ENCODE data around the gene CD248. TPM values are rescaled to one million over a fixed set of nuclear protein-coding genes. Genes with fewer than 3 reads are reported as not detected.

Gene CD248
- total RNA-seq, 3 donors from 2014 or later: 17.3 to 69.1 (median 24.9) TPM

- DNase-seq (ENCODE audit: low spot score in 2 of 2): no peak
- Histone ChIP-seq H3K9me3 (no peaks in the 10 kb centered on the region), H3K27me3 (peaks cover 3% of the 10 kb centered on the region in 2 donors), H3K27ac (peak overlapping the region; percentile 33 to 95), H3K4me3 (no peak overlapping the region), H3K4me1 (peaks cover 13 to 14% of the 10 kb centered on the region in 2 donors), H3K36me3 (no peaks in the 10 kb centered on the region)
- intact Hi-C loops (cut with DNase I; ENCODE audit: low total_unique reads): no loop called here
- no peak for TF ChIP-seq CTCF (IDR thresholded peaks at IDR 0.05)
- TF ChIP-seq POLR2A (IDR thresholded peaks at IDR 0.05): no peak
- TF ChIP-seq POLR2AphosphoS5 (IDR thresholded peaks at IDR 0.05): no peak
These were observed 1.7 kb upstream of the CD248 start for GRCh38 chr11:66318600-66318970.

- no peak for DNase-seq (ENCODE audit: low spot score in 2 of 2)
- peak in 2 of 3 donors; percentile 34 to 76 for TF ChIP-seq POLR2AphosphoS5 (IDR thresholded peaks at IDR 0.05)
- TF ChIP-seq POLR2A (IDR thresholded peaks at IDR 0.05): no peak
- Histone ChIP-seq H3K27me3 (peaks cover 3% of the 10 kb centered on the region in 2 donors), H3K27ac (peak overlapping the region; percentile 67 to 95), H3K4me3 (peak overlapping the region; percentile 53 to 77 (median 64)), H3K9me3 (no peaks in the 10 kb centered on the region), H3K36me3 (no peaks in the 10 kb centered on the region), H3K4me1 (peaks cover 14 to 16% of the 10 kb centered on the region in 2 donors)
- intact Hi-C loops (cut with DNase I; ENCODE audit: low total_unique reads): no loop called here
These were observed 1.1 kb upstream of the CD248 start for GRCh38 chr11:66317723-66318599.

- peak overlapping the region; percentile 67 to 95 for H3K27ac ChIP-seq
- H3K9me3 ChIP-seq: no peaks in the 10 kb centered on the region
- H3K4me1 ChIP-seq: peaks cover 14 to 16% of the 10 kb centered on the region in 2 donors
- peak overlapping the region; percentile 53 to 77 (median 64) for H3K4me3 ChIP-seq
- no peak for DNase-seq (ENCODE audit: low spot score in 2 of 2)
- TF ChIP-seq CTCF (IDR thresholded peaks at IDR 0.05) (no peak), POLR2AphosphoS5 (IDR thresholded peaks at IDR 0.05) (no peak), POLR2A (IDR thresholded peaks at IDR 0.05) (no peak)
- intact Hi-C loops (cut with DNase I; ENCODE audit: low total_unique reads): no loop called here
- peaks cover 3% of the 10 kb centered on the region in 2 donors for H3K27me3 ChIP-seq
- no peaks in the 10 kb centered on the region for H3K36me3 ChIP-seq
These were observed 478 bp upstream of the CD248 start for GRCh38 chr11:66317322-66317722.

GRCh38 chr11:66315921-66316811 is 678 bp downstream of the CD248 start:
- intact Hi-C loops (cut with DNase I; ENCODE audit: low total_unique reads): no loop called here
- H3K4me1 ChIP-seq: peaks cover 13 to 14% of the 10 kb centered on the region in 2 donors
- H3K9me3 ChIP-seq: no peaks in the 10 kb centered on the region
- no peak for TF ChIP-seq CTCF (IDR thresholded peaks at IDR 0.05)
- no peak for TF ChIP-seq POLR2A (IDR thresholded peaks at IDR 0.05)
- no peak for TF ChIP-seq POLR2AphosphoS5 (IDR thresholded peaks at IDR 0.05)
- peak overlapping the region; percentile 53 to 77 (median 64) for H3K4me3 ChIP-seq
- peaks cover 3% of the 10 kb centered on the region in 2 donors for H3K27me3 ChIP-seq
- no peaks in the 10 kb centered on the region for H3K36me3 ChIP-seq
- DNase-seq (ENCODE audit: low spot score in 2 of 2): no peak
- peak overlapping the region; percentile 67 to 95 for H3K27ac ChIP-seq

- intact Hi-C loops (cut with DNase I; ENCODE audit: low total_unique reads): no loop called here
- H3K27ac ChIP-seq: peak overlapping the region; percentile 30 to 95
- no peaks in the 10 kb centered on the region for H3K9me3 ChIP-seq
- H3K4me3 ChIP-seq: peak overlapping the region; percentile 53 to 77 (median 64)
- TF ChIP-seq CTCF (IDR thresholded peaks at IDR 0.05) (no peak), POLR2A (IDR thresholded peaks at IDR 0.05) (no peak), POLR2AphosphoS5 (IDR thresholded peaks at IDR 0.05) (no peak)
- H3K27me3 ChIP-seq: peaks cover 3% of the 10 kb centered on the region in 2 donors
- DNase-seq (ENCODE audit: low spot score in 2 of 2): no peak
- H3K4me1 ChIP-seq: peaks cover 13 to 14% of the 10 kb centered on the region in 2 donors
- H3K36me3 ChIP-seq: no peaks in the 10 kb centered on the region
These were observed 1.4 kb downstream of the CD248 start for GRCh38 chr11:66315498-66315885.
